Measurements from ENCODE around the gene PKN1.

DNA sequence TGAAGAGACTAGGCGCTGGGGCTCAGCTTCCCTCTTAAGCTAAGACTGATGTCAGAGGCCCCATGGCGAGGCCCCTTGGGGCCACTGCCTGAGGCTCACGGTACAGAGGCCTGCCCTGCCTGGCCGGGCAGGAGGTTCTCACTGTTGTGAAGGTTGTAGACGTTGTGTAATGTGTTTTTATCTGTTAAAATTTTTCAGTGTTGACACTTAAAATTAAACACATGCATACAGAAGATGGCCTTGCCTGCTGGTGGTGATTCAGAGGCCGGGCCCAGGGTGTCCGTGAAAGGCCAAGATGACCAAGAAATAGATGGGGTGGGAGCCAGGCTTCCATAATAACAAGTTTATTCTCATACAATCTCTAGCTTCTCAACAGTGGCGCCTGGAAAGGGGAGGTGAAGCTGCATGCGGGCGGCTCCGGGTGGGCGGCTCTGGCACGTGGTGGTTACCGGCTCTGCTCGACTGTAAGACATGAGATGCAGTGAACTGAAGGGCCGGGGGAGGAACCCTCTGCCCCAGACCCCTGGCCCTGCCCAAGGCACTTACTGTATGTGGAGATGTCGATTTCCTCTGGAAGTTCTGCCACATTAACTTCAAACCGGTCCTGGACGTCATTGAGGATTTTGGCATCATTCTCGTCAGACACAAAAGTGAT lies 24.5 kb upstream of the PKN1 start:
- no peak for TF ChIP-seq CTCF (IDR thresholded peaks at IDR 0.05; ENCODE audit: insufficient read depth, low read length)
- no peak for TF ChIP-seq POLR2AphosphoS5 (IDR thresholded peaks at IDR 0.05; ENCODE audit: low read depth)
- no peak for TF ChIP-seq SPI1 (IDR thresholded peaks at IDR 0.05; ENCODE audit: borderline replicate concordance, low read depth)
- TF ChIP-seq GABPA (IDR thresholded peaks at IDR 0.05; ENCODE audit: low read depth), result no peak
- no peak for TF ChIP-seq REST (IDR thresholded peaks at IDR 0.05; ENCODE audit: insufficient replicate concordance, low read depth)

Data from HL-60 (cell line).